CD4-positive, alpha-beta T cell treated with Interleukin-2 at 100 ng/mL for 4 hours (primary cell): ENCODE measurements around the gene CD63.

Experiments
- DNase-seq: peaks from one replicate; pipeline ENCODE4 v3.0.0-alpha.2; 2020; ENCODE audit warnings: low spot score

The CD63 gene

GRCh38 chr12:55704824-55705718 is 23.7 kb downstream of the CD63 start:
- DNase-seq: no peak

GRCh38 chr12:55703901-55704761 is 24.7 kb downstream of the CD63 start:
- no peak for DNase-seq

- no peak for DNase-seq
Observed at GRCh38 chr12:55703288-55703687, 25.5 kb downstream of the CD63 start.

- no peak for DNase-seq
Observed at GRCh38 chr12:55702861-55703260, 25.9 kb downstream of the CD63 start.

GRCh38 chr12:55700255-55701018 is 28.4 kb downstream of the CD63 start:
- no peak for DNase-seq

- DNase-seq: no peak
Observed at GRCh38 chr12:55699471-55700055, 29.2 kb downstream of the CD63 start.

GRCh38 chr12:55698965-55699364 is 29.8 kb downstream of the CD63 start:
- no peak for DNase-seq

- no peak for DNase-seq
Observed at GRCh38 chr12:55698241-55698955, 30.4 kb downstream of the CD63 start.

GRCh38 chr12:55697686-55698085 is 31.1 kb downstream of the CD63 start:
- no peak for DNase-seq

- DNase-seq: no peak
Observed at GRCh38 chr12:55696796-55697462, 31.9 kb downstream of the CD63 start.

- no peak for DNase-seq
Observed at GRCh38 chr12:55696141-55696540, 32.7 kb downstream of the CD63 start.

- no peak for DNase-seq
Observed at GRCh38 chr12:55695349-55695748, 33.5 kb downstream of the CD63 start.

GRCh38 chr12:55694651-55695050 is 34.2 kb downstream of the CD63 start:
- DNase-seq: no peak

- DNase-seq: no peak
Observed at GRCh38 chr12:55694188-55694515, 34.7 kb downstream of the CD63 start.

GRCh38 chr12:55693323-55694187 is 35.3 kb downstream of the CD63 start:
- DNase-seq: no peak

GRCh38 chr12:55692631-55693322 is 36.0 kb downstream of the CD63 start:
- DNase-seq: no peak

GRCh38 chr12:55688716-55689655 is 39.8 kb downstream of the CD63 start:
- no peak for DNase-seq

GRCh38 chr12:55687746-55688145 is 41.1 kb downstream of the CD63 start:
- no peak for DNase-seq
